Measurements from ENCODE around the gene ZDHHC3.

ZDHHC3 gene, protein sequence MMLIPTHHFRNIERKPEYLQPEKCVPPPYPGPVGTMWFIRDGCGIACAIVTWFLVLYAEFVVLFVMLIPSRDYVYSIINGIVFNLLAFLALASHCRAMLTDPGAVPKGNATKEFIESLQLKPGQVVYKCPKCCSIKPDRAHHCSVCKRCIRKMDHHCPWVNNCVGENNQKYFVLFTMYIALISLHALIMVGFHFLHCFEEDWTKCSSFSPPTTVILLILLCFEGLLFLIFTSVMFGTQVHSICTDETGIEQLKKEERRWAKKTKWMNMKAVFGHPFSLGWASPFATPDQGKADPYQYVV

DNA sequence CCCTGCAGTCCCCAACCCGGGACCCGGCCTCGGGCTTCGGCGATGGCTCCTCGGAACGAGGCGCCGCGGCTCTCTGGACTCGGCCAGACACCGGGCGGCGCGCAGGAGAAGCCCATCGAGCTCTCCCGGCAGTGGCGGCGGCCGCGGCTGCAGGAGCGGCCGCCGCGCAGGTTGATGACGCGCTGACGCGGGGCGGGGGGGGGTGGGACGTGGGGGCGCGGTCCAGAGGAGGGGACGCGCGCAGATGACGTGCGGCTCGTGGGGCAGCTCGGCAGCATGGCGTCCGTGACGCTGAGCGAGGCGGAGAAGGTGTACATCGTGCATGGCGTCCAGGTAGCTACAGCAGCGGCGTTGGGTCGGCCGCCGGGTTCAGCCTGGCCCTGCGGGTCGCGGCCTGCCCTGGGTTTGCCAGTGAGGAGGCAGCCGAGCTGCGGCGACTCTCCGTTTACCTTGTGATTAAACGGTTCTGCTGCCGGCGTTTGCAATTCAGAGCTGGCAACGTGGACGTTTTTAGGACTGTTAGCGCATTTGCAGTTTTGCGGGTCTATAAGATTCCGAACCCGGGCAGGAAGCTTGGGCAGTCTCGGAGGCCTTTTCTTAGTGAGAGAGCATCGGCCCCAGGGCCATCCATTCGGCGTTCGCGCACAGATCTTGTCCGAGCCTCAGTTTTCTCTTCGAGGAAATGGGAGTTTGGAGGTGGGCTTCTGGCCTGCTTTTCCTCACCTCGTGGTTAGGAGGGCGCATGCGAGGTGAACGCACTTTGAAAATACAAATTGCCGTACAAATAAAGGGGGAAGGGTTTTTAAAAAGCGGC is at the start of gene ZDHHC3, which contains the start of gene EXOSC7:
Gene ZDHHC3, minus strand, starts transcription at position 173 of the 814 bp plus-strand sequence. CDS start 16,738 bp downstream, outside the sequence.
Gene EXOSC7, plus strand, starts transcription at position 243 of the 814 bp plus-strand sequence. Its CDS starts 34 bp downstream, at position 277.
- peak; percentile 88 for DNase-seq

DNA sequence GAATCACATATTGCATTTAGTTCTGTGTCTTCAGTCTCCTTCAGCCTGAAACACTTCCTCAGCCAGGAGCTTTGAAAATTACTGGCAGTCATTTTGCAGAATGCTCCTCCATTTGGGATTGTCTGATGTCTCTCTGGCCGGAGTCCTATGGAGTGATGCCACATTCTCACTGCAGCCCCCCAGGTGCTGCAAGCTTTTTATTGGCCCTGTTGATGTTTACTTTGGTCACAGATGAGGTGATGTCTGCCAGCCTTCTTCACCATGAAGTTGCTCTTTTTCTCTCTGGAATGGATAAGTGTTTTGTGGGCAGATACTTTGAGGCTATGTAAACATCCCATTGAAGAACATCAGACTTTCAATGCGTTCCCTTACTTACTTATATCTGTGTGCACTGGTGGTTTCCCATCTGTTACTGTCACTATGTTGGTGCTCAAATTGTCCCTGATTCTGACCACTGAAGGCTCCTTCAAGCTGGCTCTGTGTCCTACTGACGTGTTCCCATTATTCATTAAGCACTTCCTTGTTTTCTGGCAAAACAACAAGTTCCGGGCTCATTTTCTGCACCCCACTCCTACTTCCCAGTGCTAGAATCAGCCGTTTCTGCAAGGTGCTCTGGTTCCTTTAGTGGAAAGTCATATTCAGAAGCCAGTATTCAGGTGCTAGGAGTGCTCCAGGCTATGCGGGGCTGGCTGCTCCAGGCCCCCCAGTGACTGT is 48.7 kb upstream of the ZDHHC3 start:
- DNase-seq = no peak

DNA sequence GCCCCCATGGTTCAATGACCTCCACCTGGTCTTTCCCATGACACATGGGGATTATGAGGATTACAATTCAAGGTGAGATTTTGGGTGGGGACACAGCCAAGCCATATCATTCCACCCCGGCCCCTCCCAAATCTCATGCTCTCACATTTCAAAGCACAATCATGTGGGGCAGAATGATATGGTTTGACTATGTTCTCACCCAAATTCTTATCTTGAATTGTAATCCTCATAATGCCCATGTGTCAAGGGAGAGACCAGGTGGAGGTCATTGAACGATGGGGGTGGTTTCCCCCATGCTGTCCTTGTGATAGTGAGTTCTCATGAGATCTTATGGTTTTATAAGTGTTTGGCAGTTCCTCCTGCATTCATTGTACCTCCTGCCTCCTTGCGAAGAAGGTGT is 47.7 kb upstream of the ZDHHC3 start:
- no peak for DNase-seq

GRCh38 chr3:45021524-45022297 is 45.7 kb upstream of the ZDHHC3 start:
- DNase-seq = no peak

- DNase-seq = peak; percentile 19
These were observed 44.6 kb upstream of the ZDHHC3 start for GRCh38 chr3:45020534-45020933.

GRCh38 chr3:45017821-45018220 is 41.8 kb upstream of the ZDHHC3 start:
- DNase-seq = no peak

DNA sequence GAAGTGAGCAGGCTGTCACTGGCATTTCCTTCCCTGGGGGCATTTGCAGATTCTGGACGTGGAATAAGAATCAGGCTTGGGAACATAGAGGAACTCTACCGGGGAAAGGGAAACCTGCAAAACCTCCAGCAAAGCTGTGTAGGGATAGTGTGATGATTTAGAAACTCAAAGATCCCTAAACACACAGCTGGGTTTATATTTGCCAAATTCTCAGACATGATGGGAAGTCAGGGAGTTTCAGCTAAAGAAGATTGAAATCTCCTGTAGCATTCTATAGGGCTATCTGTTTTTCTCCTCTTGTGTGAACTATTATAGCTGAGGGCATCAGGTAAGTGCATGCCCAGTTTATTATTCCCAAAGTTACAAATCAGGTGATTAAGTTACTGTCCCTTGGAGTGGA is 40.9 kb upstream of the ZDHHC3 start:
- DNase-seq = no peak

- no peak for DNase-seq
These were observed 36.6 kb upstream of the ZDHHC3 start for GRCh38 chr3:45012577-45012976.

- DNase-seq = no peak
These were observed 36.0 kb upstream of the ZDHHC3 start for GRCh38 chr3:45011756-45012508.

DNA sequence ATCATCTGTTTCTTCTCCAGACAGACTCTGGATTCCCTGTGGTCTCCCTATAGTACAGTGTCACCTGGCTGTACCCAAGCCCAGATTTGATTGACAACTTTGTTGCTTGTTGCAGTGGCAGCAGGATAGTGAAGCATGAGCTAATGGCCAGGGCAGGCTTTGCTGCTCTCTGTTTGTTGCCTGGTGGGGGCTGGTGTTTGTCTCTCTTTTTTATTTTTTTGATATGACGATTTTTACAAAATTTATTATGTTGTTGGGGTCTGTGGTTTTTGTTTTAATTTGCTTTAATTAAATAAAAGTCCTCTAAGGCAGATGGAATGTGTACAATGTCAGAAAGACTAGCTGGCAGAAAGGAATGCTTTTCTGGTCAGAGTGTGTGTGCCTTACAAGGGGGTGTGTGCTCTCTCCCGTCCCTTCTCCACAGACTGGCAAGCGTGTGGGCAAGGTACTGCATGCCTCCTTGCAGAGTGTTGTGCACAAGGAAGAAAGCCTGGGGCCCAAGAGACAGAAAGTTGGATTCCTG is 34.9 kb upstream of the ZDHHC3 start:
- DNase-seq = no peak

DNA sequence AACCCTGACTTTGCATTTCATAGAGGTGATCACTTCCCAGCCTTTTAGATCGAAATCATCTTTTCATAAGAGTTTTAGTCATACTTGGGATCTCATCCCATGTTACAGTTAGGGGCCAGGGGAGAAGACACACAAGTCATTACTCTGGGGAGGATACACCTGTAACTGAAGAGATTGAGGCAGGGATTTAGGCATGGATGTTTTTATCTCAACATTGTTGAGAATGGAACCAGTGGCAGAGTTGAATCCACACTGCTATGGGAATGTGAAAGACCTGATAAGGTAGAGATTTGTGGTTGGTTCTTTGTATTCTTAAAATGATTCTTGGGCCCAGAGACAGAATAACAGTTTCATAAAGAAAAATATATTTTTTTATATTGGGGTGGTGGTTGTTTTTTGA is 33.9 kb upstream of the ZDHHC3 start:
- no peak for DNase-seq

- no peak for DNase-seq
These were observed 32.1 kb upstream of the ZDHHC3 start for GRCh38 chr3:45008117-45008516.

- DNase-seq = no peak
These were observed 31.1 kb upstream of the ZDHHC3 start for GRCh38 chr3:45007091-45007490.

DNA sequence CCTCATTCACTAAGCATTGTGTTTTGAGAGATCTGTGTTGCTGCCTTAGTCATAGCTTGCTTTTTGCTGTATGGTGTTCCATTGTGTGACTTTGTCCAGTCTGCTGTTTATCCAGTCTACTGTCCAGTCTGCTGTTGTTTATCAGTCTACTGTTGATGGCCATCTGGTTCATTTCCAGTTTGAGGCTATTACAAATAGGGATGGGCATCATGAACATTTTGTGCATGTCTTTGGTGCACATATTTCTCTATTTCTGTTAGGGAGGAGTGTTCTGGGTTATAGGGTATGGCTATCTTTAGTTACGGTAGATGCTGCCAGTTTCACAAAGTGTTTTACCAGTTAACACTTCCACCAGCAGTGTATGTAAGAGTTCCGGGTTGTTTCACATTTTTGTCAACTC is 27.9 kb upstream of the ZDHHC3 start:
- no peak for DNase-seq

GRCh38 chr3:45003406-45003805 is 27.4 kb upstream of the ZDHHC3 start:
- no peak for DNase-seq

- DNase-seq = no peak
These were observed 26.7 kb upstream of the ZDHHC3 start for GRCh38 chr3:45002720-45003119.

GRCh38 chr3:45002139-45002660 is 26.2 kb upstream of the ZDHHC3 start:
- DNase-seq = no peak

DNA sequence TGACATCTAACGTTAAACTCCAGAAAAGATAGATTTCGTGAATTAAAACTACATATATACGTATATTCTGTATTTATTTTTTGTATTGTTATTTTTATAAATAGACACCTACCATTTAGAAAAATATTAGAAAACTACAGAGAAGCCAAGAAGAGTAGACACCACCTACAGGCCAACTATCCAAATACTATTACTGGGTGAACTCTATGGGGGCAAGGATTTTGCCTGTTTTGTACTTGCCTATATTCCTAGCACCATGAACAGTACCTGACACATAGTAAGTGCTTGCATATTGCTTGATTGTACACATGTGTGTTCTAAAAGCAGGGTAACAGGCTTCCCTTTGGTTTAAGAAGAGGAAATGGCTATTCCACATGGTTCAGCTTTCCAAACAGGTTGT is 25.8 kb upstream of the ZDHHC3 start:
- DNase-seq = no peak

GRCh38 chr3:45000823-45001222 is 24.8 kb upstream of the ZDHHC3 start:
- DNase-seq = no peak

GRCh38 chr3:44999782-45000181 is 23.8 kb upstream of the ZDHHC3 start:
- DNase-seq = no peak

GRCh38 chr3:44996556-44996969 is 20.6 kb upstream of the ZDHHC3 start:
- DNase-seq = no peak
